Measurements from ENCODE around the gene RETREG3. TPM values are rescaled to one million over a fixed set of nuclear protein-coding genes. Genes with fewer than 3 reads are reported as not detected.

The RETREG3 gene
- total RNA-seq, 6 experiments from 2014 or later, result 31.0 to 49.4 (median 43.2) TPM

DNA sequence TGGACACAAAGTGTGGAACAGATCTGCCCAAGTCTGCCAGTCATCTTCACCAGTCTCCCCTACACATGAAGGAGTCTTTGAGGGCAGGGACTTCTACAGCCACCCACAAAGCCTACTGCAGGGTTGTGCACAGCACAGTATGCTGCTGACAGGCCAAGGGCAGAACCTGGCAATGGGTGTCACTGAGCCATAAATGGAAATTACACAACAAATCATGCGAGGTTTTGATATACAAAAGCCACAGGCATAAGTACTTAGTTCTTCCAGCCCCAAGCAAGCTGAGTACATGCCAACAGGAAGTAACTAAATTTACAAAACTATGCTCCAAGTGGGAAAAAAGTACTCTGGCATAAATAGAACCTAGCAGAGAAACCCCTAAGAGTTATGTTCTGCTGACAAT is 23.8 kb downstream of the RETREG3 start:
- Histone ChIP-seq H3K4me1 (no peaks in the 10 kb centered on the region), H3K9me3 (no peaks in the 10 kb centered on the region), H3K4me3 (no peak overlapping the region), H3K36me3 (peaks cover 9 to 85% (median 37%) of the 10 kb centered on the region in 4 donors), H3K27me3 (no peaks in the 10 kb centered on the region), H3K27ac (no peak overlapping the region)
- 29% methylated on average over 1 of the region's 1 CpG for WGBS (ENCODE audit: insufficient coverage, low coverage, low lambda C conversion rate, missing lambda C conversion rate)
- TF ChIP-seq, protein P1, sequence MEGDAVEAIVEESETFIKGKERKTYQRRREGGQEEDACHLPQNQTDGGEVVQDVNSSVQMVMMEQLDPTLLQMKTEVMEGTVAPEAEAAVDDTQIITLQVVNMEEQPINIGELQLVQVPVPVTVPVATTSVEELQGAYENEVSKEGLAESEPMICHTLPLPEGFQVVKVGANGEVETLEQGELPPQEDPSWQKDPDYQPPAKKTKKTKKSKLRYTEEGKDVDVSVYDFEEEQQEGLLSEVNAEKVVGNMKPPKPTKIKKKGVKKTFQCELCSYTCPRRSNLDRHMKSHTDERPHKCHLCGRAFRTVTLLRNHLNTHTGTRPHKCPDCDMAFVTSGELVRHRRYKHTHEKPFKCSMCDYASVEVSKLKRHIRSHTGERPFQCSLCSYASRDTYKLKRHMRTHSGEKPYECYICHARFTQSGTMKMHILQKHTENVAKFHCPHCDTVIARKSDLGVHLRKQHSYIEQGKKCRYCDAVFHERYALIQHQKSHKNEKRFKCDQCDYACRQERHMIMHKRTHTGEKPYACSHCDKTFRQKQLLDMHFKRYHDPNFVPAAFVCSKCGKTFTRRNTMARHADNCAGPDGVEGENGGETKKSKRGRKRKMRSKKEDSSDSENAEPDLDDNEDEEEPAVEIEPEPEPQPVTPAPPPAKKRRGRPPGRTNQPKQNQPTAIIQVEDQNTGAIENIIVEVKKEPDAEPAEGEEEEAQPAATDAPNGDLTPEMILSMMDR (IDR thresholded peaks at IDR 0.05), result no peak
- TF ChIP-seq POLR2A (IDR thresholded peaks at IDR 0.05), result no peak
- intact Hi-C loops (cut with DNase I), result loop anchor here in 1 of 2 donors (10.0 kb wide), 1 partner anchor 99 kb away; the partner anchor contains the start of genes CCR10 and CNTNAP1
- DNase-seq (no peak), ATAC-seq (peak; percentile 18 to 67 (median 50))

DNA sequence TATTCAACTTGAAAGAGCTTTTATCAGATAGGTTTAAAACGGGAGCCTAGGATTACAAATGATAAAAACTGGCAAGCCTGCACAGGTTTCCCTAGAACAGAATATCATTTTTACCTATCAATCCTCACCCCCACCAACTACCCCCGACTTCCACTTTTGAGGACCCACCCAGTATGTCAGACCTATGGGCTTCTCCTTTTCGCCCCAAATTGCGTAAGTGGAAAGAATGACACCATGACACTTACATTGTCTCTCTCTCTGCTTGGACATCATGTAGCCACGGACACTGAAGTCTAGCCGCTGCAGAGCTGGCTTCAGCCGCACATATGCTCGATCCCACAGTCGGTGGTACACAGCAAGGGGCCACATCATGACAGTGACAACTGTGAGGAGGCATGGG is 24.3 kb downstream of the RETREG3 start:
- Histone ChIP-seq H3K36me3 (peaks cover 9 to 86% (median 36%) of the 10 kb centered on the region in 4 donors), H3K27ac (no peak overlapping the region), H3K4me1 (no peaks in the 10 kb centered on the region), H3K4me3 (no peak overlapping the region), H3K27me3 (no peaks in the 10 kb centered on the region), H3K9me3 (no peaks in the 10 kb centered on the region)
- DNase-seq, result no peak
- intact Hi-C loops (cut with DNase I), result loop anchor here in 1 of 2 donors (10.0 kb wide), 1 partner anchor 100 kb away; the partner anchor contains the start of genes CCR10 and CNTNAP1
- WGBS (ENCODE audit: insufficient coverage, low coverage, low lambda C conversion rate, missing lambda C conversion rate), result 89% methylated on average over 9 of the region's 9 CpGs
- peak; percentile 27 to 62 (median 34) for ATAC-seq
- no peak for TF ChIP-seq POLR2A (IDR thresholded peaks at IDR 0.05)
- TF ChIP-seq, protein P1 (IDR thresholded peaks at IDR 0.05), result no peak

DNA sequence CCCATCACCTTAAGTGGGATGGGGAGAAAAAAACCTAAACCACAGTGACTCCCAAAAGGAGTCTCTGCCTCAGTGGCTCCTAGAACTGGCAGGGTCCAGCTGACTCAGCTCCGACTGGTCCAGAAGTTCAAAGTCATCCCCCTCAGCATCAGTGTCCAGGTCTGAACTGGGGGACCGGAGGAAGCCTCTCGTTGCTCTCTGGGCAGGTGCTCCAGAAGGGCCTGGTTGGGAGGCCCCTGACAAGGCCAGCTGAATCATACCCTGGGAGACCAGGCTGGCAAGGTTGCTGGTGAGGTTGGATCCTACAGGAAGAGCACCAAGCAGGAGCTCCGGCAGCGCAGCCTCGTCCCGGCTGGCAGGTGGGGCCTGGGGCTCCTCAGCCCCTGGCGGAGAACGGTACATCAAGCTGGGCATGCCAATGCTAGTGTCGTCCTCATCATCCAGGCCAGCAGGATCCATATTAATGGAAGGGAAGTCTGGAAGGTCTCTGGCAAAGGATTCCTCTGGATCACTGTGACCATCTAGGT is 27.4 kb downstream of the RETREG3 start:
- Histone ChIP-seq H3K4me1 (peaks cover 0 to 15% (median 6%) of the 10 kb centered on the region in 4 donors), H3K9me3 (no peaks in the 10 kb centered on the region), H3K27ac (no peak overlapping the region), H3K27me3 (no peaks in the 10 kb centered on the region), H3K4me3 (no peak overlapping the region), H3K36me3 (peaks cover 9 to 62% (median 27%) of the 10 kb centered on the region in 4 donors)
- DNase-seq (no peak), ATAC-seq (no peak)
- WGBS (ENCODE audit: insufficient coverage, low coverage, low lambda C conversion rate, missing lambda C conversion rate), result 100% methylated on average over 2 of the region's 10 CpGs
- TF ChIP-seq, protein P1 (IDR thresholded peaks at IDR 0.05), result no peak
- TF ChIP-seq POLR2A (IDR thresholded peaks at IDR 0.05), result no peak
- intact Hi-C loops (cut with DNase I), result loop anchor here in 1 of 2 donors (10.0 kb wide), 1 partner anchor 103 kb away; the partner anchor contains the start of genes CCR10 and CNTNAP1

DNA sequence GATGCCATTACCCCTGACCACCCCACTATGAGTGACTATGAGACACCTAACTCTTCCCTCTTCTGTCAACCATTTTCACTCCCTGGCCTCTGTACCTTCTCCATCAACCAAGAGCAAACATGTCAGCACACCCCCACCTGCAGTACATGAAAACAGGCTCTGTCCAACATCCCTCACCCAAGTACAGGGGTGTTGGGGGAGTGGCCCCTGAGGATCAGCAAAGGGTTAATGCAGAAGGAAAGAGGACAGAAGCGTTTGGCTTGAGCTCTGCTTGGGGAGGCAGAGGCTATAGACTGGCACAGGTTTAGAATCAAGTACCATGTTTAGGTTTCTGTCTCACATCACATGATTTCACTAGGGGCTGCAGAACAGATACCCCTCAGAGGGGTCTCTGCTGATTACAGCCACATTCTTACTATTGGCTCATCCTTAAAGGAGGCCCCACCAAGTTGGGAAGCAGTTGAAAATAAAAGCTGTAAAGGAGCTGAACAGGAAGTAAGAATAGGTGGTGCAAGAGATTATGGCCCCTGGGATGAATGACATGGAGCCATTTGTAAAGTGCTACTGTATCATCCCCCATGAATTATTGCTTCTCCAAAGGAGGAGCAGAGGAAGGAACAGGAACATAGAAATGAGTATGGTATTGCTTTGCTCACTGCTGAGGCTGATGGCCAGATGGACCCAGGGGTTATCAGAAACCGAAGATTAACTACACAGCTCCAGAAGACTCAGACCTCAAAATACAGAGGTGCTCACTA is 29.2 kb downstream of the RETREG3 start:
- TF ChIP-seq, protein P1 (IDR thresholded peaks at IDR 0.05), result no peak
- TF ChIP-seq POLR2A (IDR thresholded peaks at IDR 0.05), result no peak
- intact Hi-C loops (cut with DNase I), result loop anchor here in 1 of 2 donors (10.0 kb wide), 1 partner anchor 105 kb away; the partner anchor contains the start of genes CCR10 and CNTNAP1
- Histone ChIP-seq H3K36me3 (peaks cover 9 to 46% (median 23%) of the 10 kb centered on the region in 4 donors), H3K27ac (no peak overlapping the region), H3K27me3 (no peaks in the 10 kb centered on the region), H3K4me3 (no peak overlapping the region), H3K9me3 (no peaks in the 10 kb centered on the region), H3K4me1 (peaks cover 0 to 15% (median 6%) of the 10 kb centered on the region in 4 donors)
- 9% methylated on average over 1 of the region's 2 CpGs for WGBS (ENCODE audit: insufficient coverage, low coverage, low lambda C conversion rate, missing lambda C conversion rate)
- DNase-seq (no peak), ATAC-seq (no peak)

Measured in right lobe of liver (tissue), 6 donors.